GM12892 (cell line): ENCODE results near the gene CPA1.

Source experiments
- POLR2A ChIP-seq: IDR thresholded peaks from 2 replicates; pipeline ENCODE4 v1.6.1; 2011; ENCODE audit warnings: low read depth, low read length, control low read depth
- POLR2AphosphoS5 ChIP-seq: IDR thresholded peaks from 2 replicates; pipeline ENCODE4 v1.6.1; 2011; ENCODE audit warnings: low read depth, low read length, control low read depth
- TAF1 ChIP-seq: IDR thresholded peaks from 2 replicates; pipeline ENCODE4 v1.6.1; 2011; ENCODE audit warnings: low read depth, mild to moderate bottlenecking, control low read depth, low read length, borderline replicate concordance

- TF ChIP-seq TAF1 (no peak), POLR2A (no peak), POLR2AphosphoS5 (no peak)
Observed at GRCh38 chr7:130418306-130418705, 38.0 kb downstream of the CPA1 start.
